Tongue (tissue), 2 donors: ENCODE results near the gene AEBP2. TPM values are rescaled to one million over a fixed set of nuclear protein-coding genes. Genes with fewer than 3 reads are reported as not detected.
"Not testable (repeated sequence)": the region's sequence is repeated elsewhere in the genome, so short reads cannot be mapped to it uniquely, and the experiment has no call there.

Source experiments
- DNase-seq: peaks from one replicate; pipeline ENCODE4 v3.0.0-alpha.2; 2015
- total RNA-seq: library from RNA; depleted of rRNA; stranded (reverse); fragments of >200 nt; gene quantifications from one replicate; pipeline ENCODE4 v1.2.3, GENCODE V29; 2014

Gene AEBP2, protein sequence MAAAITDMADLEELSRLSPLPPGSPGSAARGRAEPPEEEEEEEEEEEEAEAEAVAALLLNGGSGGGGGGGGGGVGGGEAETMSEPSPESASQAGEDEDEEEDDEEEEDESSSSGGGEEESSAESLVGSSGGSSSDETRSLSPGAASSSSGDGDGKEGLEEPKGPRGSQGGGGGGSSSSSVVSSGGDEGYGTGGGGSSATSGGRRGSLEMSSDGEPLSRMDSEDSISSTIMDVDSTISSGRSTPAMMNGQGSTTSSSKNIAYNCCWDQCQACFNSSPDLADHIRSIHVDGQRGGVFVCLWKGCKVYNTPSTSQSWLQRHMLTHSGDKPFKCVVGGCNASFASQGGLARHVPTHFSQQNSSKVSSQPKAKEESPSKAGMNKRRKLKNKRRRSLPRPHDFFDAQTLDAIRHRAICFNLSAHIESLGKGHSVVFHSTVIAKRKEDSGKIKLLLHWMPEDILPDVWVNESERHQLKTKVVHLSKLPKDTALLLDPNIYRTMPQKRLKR
- total RNA-seq = 43.9 TPM

DNA sequence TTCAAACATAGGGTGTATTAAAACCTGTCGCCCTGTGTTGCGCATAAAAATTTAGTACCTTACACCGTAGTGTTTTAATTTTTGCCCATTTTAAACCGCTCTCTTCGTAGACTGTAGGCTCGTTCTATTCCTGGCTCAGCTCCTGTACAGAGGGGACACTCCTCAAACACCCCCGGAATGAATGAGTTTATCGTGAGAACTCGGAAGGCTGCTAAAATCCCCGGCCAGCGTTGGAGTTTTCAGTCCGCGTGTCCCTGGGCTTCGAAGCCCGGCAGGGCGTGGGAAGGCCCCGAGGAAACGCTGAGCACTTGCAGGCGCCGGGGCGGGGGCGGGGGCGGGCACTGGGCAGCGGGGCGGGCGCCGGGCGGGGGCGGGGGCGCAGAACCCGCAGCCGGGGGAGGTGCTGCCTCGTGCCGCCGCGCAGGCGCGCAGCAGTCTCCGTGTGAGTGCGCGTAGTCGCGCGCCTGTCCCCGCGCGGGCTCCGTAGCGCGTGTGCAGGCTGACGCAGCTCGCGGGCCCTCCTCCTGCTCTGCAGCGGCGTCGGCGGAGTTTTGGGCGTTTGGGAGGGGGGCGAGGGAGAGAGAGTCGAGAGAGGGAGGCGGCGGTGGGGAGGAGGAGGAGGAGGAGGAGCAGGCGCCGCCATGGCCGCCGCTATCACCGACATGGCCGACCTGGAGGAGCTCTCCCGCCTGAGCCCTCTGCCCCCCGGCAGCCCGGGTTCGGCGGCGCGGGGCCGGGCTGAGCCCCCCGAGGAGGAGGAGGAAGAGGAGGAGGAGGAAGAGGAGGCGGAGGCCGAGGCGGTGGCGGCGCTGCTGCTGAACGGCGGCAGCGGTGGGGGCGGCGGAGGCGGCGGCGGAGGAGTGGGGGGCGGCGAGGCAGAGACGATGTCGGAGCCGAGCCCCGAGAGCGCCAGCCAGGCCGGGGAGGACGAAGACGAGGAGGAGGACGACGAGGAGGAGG, at the start of gene AEBP2:
AEBP2 (plus strand) TSS at position 434 of the 960 bp plus-strand sequence; CDS start at position 642, 208 bp downstream.
- peak; percentile 98 for DNase-seq

DNA sequence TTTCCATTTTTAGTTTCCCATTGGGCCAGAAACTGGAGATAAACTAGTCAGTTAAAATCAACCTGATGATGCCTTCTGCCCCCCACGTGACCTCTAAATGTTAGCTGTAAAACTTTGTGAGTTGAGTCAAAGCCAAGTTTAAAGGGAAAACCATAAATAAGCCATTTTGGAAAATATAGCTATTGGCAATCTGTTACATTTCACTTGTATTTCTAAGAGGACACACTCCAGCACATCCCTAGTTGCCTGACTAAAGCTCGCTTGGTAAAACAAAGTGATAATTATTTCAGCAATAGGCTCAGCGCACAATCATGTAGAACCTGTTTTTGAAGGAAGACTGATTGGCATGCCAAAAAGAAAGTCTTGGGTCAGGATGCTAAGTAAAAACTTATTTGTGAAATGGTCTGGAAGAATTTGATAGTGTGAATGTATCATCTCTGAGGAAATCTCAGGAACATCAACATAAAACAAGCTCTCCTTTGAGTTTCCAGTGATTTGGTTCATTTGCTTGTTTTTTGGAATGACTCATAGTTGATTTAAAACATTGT, 49.2 kb upstream of the AEBP2 start:
- peak; percentile 84 for DNase-seq

DNA sequence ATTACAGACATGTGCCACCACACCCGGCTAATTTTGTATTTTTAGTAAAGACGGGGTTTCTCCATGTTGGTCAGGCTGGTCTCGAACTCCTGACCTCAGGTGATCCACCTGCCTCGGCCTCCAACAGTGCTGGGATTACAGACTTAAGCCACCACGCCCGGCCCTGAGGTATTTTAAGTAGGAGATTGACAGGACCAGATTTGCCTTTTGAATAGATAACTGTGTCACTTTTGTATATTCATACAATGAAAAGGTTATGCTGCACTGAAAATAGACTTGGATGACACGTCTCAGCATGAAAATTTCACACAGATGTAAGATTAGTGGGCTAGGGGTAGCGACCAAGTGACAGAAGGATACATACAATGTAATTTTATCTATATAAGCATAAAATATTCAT, 46.6 kb upstream of the AEBP2 start:
- not testable (repeated sequence) for DNase-seq

DNA sequence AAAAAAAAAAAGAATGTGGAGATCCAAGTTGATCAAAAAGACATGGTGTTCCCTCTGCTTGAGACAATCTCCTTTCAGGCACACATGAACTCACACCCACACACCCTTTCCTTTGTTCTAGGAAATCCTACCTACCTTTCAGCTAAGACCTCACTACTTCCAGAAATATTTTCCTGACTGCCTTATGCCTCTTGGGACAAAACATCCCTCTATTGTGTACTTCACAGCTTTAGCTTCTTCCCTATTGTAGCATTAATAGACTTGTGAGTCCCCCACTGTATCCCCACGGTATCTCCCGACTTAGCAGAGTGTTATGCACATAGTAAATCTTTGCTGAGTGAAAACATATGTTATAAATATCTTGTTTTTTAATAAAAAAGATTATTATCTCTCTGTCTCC, 44.9 kb upstream of the AEBP2 start:
- DNase-seq = no peak

DNA sequence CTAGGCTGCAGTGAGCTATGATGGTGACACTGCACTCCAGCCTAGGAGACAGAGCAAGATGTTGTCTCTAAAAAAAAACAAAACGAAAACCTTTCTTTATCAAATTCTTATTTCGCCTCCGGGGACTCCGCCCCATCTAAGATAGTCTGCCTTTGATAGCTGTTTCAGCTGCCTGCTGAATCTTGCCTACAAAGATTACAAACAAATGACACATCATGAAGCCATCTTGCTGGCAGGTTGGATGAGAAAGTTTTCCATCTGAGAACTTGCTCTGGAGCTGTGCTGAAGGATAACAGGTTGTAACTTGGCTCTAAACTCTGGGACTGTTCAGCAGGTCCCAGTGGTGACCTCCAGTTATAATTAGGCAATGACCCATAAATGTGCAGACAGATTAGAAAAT, 41.8 kb upstream of the AEBP2 start:
- DNase-seq = peak; percentile 26

DNA sequence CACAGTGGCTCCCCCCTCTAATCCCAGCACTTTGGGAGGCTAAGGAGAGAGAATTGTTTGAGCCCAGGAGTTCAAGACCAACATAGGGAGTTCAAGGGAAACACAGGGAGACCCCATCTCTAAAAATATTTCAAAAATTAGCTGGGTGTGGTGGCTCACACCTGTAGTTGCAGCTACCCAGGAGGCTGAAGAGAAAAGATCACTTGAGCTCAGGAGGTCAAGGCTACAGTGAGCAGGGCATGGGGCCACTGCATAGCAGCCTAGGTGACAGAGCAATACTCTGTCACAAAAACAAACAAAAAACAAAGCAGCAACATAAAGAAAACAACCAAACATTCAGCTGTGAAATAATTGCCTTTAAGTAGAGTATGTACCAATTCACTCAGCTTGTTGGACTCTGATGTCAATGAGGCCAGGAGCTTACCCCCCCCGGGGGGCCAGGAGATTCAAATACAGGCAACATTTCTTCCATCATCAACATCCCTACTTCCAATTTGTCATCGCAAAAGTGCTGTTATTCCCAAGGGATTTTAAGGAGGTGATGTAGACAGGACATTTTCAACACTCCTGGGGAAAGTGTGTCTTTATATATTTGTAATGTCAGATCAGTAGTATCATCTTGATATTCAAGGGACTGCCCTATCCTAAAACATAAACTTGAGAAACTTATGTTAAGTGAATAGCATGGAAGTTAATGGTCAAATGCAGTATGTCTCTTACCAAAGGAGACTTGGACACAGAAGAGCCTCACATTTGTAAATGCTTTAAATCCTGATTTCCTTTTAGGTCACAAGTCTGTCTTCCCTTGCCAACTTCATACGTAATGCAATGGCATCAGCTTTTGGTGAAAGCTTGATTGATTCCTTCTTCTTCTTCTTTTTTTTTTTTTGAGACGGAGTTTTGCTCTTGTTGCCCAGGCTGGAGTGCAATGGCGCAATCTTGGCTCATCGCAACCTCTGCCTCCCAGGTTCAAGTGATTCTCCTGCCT, 40.6 kb upstream of the AEBP2 start:
- peak; percentile 50 for DNase-seq

DNA sequence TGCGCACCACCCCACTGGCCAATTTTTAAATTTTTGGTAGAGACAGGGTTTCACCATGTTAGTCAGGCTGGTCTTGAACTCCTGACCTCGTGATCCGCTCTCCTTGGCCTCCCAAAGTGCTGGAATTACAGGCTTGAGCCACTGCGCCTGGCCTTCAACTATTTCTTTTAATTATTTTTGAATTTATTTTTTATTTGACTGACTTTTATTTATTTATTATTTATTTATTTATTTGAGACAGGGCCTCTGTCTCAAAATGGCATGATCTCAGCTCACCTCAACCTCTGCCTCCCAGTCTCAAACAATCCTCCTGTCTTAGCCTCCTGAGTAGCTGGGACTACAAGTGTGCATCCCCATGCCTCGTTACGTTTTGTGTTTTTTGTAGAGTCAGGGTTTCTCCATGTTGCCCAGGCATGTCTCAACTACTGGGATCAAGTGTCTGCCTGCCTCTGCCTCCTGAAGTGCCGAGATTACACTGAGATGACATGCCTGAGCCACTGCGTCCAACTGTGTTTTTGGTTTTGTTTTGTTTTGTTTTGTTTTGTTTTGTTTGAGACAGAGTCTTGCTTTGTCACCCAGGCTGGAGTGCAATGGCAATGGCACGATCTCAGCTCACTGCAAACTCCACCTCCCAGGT, 38.5 kb upstream of the AEBP2 start:
- DNase-seq = not testable (repeated sequence)

DNA sequence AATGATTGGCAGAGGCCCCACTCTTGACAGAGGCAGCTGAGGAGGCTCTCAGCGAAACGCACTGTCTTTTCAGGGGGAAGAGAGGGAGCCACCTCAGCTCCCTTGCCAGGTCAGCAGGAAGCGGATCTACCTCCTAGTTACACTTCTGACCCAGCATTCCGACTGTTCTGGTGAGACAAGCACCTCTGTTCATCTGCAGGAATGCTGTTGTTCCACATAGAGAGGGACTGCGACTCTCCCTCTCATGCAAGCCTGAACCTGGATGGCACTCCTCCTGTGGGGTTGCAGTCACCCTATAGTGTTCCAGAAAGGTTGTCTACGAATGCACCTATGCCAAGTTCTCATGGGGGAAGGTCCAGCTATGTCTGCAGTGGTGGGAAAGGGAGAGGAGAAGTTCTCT, 37.1 kb upstream of the AEBP2 start:
- peak; percentile 39 for DNase-seq

DNA sequence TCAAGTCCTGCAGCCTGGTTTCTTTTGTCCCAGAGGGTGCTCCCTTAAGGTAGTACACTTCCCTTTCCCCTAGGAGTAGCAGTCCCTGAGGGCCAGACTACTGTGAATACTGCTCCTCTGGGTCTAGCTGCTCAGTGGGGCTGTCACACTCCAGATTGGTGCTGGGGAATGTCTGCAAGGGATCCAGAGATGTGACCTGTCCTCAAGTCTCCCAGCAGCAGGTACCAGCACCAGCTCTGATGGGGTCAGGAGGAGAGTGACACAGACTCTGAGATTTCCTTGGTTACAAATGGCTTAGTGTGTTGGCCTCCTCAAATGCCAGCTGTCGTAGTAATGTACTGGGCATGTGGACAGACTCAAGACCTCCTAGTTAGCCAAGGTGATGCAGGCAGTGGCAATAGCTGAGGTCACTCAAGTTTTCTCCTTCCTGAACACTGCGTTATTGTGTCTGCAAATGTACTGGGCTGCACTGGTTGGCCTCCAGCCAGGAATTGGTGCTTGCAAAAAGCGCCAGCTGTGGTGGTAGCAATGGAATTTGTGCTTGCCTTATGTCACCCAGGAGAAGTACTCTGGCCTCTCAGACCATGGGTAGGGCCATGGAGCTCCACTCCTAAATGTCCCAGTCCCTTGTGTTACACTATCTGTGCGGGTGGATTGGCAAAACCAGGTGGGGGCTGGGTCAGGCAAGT, 36.4 kb upstream of the AEBP2 start:
- DNase-seq = peak; percentile 92

DNA sequence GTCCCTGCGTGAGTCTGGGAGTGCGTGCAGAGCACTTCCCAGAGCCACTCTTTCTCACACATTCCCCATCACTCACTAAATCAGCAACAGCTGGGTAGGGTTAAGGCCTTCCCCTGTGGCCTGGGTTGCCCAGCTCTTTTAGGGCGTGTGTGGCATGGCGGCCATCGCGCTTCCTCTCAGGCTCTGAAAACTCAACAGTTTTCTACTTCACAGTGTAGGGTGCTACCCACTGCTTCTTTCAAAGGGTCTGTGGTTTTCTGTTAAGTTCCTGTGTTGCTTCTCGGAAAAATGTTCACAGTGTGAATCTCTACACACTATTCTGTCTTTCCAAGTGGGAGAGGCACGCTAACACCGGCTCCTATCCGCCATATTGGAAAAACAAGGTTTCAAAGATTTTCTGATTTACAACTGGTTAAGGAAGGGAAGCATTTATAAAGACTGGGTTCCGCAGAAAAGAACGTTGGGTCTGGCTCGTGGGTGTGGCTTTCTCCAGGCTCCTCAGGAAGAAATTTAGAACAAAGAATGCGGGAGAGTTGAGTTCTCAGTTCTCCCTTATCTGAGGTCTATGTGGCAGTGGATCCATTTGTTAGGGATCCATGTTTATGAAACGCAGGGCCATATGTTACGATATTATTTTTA, 34.9 kb upstream of the AEBP2 start:
- DNase-seq = no peak

DNA sequence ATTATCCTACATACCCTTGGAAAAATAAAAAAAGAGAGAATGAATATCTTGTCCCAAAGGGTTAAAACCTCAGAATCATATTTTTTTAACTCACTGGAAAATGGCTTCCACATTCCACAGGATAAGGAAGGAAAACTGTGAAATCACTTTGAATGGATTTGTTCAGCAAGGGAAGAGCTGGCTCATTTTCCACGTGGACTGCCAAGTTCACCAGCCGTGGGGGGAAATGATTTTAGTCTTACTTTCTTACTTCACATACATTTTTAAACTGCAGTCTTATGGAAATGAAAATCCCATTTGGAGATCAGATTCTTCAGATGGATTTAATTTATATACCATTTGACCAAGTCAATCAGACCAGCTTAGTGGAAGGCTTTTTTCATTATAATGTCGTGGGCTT, 29.9 kb upstream of the AEBP2 start:
- peak; percentile 95 for DNase-seq

DNA sequence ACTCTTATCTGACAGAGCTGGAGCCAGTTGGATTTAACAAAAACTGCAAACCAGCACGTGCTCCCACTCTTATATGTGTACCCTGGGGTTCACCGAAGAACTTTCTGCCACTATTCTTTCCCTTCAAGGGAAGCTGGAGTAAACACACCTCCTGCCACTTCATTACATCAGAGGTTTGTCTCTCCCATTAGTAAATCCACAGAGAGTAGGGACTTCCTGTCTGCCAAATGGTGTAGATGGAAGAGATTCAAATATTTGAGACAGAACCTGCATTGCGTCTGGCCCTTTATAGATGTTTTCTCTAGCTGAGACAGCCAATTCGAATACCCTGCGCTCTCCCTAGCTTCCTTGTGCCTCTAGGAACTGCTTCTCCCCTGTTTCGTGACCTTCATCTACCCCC, 29.1 kb upstream of the AEBP2 start:
- DNase-seq = peak; percentile 74

DNA sequence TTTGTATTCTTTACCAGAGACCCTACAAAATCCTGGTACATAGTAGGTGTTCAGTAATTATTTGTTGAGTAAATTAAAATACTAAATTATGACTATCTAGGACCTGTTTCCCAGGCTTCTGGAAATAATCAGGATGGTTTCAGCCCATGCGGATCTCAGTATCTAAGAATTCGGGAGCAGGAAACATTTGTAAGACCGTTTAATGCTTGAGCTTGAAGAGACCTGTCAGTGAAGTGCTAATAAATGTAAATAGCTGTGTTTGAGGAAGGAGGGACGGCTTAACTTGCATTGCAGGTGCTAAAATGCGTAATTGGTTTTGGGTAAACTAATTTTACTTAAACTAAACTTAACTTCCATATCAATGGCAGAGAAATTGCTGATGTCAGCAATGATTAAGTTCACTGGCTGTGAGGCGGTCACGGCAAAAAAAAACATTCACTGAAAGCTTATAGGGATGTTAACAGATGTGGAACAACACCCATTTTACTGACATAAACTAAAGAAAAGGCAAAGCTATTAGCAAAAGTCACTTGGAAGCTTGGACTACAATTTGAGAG, 28.6 kb upstream of the AEBP2 start:
- DNase-seq = peak; percentile 40

DNA sequence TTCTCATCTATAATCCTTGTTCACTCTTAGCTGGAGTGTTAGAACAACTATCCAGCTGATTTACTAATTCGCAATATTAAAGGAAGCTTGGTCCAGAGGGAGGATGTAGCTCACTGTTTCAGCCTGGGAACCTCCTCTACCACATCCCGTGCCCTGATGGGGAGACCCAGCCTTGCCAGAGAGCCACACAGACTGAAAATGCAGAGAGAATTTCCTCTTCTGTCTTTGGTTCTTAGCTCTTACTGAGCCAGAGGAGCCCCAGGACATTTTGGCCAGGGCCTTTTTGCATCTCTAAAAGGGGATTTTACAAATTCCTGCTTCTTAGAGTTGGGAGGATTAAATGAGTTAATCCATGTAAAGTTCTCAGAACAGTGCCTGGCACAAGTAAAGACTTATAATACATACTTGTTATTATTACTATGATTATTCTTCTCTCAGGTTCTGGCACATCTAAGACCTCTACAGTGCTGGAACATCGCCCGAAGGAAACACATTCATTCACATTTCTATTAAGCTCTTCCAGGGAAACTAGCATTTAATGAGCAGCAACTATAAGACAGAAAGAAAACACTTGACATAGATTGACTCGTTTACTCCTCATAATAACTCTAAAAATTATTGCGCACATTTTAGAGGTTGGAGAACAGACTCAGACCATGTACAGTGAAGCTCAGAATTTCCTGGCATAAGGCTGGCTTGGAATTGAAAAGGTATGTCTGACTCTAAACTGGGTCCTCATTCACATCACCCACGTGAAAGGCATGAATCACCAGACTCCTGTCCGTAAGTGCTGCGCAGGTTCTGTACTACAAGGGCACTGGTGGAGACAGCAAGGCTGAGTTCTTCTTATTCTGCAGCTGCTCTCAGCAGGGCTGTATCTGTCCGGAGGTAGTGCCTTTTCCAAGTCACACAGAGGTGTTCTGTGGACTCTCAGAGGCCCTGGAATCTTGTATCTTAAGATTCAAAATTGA, 27.8 kb upstream of the AEBP2 start:
- peak; percentile 35 for DNase-seq

DNA sequence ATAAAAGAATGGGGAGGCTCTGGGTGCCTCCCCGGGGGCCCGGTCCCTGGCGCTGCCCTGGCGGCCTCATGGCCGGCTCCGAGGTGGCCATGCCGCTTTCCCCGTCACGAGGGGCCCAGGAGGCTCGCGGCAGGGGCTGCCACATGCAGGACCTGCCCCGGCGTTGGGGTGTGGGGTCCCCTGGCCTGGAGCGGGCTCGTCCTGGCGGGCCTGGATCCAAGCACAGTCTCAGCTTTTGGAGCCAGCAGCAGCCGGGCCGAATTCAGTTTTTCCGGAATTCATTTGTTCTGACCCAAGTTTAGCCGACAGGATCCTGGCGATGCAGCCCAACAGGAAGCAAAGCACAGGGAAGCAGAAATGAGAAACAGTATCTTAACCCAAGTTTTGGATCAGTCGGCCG, 26.4 kb upstream of the AEBP2 start:
- DNase-seq = peak; percentile 33

DNA sequence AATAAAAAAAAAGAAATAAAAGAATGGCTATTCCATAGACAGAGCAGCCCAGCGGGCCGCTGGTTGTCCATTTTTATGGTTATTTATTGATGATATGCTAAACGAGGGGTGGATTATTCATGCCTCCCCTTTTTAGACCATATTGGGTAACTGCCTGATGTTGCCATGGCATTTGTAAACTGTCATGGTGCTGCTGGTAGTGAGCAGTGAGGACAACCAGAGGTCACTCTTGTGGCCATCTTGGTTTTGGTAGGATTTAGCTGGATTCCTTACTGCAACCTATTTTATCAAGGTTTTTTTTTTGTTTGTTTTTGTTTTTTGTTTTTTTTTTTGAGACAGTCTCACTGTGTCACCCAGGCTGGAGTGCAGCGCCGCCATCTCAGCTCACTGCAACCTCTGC, 25.7 kb upstream of the AEBP2 start:
- not testable (repeated sequence) for DNase-seq

DNA sequence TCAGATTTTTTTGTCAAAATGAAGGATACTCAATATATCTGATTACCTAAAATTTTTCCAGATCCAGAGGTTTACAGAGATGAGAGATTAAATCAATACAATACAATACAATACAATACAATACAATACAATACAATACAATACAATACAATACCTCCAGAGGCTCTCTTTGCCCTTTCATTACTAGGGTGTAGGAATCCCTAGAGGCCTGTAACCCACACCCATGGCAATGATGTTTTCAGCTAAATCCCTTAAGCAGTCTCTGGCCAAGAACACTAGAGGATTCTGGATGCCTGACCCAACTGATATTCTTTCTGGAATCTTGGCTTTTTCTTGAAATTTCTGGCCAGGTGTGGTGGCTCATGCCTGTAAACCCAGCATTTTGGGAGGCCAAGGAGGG, 23.7 kb upstream of the AEBP2 start:
- no peak for DNase-seq

DNA sequence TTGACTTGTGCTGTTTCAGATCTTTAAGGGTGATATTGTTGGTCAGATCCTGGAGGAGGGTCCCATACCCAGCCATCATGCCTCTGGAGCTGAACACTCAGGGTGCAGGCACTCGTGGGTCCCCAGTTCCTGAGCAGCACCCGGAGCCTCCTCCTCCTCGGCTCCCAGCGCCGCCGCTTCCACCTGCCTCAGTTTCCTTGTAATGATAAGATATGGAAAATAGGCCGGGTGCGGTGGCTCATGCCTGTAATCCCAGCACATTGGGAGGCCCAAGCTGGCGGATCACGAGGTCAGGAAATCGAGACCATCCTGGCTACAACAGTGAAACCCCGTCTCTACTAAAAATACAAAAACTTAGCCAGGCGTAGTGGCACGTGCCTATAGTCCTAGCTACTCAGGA, 20.2 kb upstream of the AEBP2 start:
- DNase-seq = no peak
